SU-DHL-6 (cell line): ENCODE measurements around the gene LDB2.

Experiments
- EZH2phosphoT487 ChIP-seq: fragments of 200-600 bp; sonication (generic), shearing (Covaris generic); conservative IDR thresholded peaks from 2 replicates; pipeline ENCODE4 v1.6.1; 2018; ENCODE audit warnings: mild to moderate bottlenecking, antibody characterized with exemption, low read length, moderate library complexity, mixed read lengths
- TF ChIP-seq, protein P1 (sequence below): fragments of 200-600 bp; sonication (generic); IDR thresholded peaks from one replicate; pipeline ENCODE4 v1.5.1; 2017; ENCODE audit warnings: antibody characterized with exemption, mild to moderate bottlenecking, low read length, moderate library complexity; ENCODE audit not compliant: insufficient read depth, poor library complexity, severe bottlenecking

DNA sequence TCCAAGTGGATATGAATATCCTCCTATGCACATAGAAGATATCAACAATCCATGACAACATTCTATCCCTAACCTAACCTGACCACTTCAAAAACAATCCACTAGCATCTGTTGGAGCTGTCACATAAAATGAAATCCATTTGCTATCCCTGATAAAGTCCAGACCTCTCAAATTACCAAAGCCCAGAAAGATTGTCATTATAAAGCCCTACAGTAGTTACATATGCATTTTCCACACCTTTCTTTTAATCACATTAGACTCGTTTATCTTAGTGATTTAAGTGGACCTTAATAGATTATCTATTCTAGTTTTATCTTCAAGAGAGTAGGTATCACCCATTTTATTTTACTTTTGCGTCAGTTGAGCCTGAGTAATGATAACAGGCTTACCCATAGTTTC, 30.6 kb downstream of the LDB2 start:
- TF ChIP-seq, protein P1, sequence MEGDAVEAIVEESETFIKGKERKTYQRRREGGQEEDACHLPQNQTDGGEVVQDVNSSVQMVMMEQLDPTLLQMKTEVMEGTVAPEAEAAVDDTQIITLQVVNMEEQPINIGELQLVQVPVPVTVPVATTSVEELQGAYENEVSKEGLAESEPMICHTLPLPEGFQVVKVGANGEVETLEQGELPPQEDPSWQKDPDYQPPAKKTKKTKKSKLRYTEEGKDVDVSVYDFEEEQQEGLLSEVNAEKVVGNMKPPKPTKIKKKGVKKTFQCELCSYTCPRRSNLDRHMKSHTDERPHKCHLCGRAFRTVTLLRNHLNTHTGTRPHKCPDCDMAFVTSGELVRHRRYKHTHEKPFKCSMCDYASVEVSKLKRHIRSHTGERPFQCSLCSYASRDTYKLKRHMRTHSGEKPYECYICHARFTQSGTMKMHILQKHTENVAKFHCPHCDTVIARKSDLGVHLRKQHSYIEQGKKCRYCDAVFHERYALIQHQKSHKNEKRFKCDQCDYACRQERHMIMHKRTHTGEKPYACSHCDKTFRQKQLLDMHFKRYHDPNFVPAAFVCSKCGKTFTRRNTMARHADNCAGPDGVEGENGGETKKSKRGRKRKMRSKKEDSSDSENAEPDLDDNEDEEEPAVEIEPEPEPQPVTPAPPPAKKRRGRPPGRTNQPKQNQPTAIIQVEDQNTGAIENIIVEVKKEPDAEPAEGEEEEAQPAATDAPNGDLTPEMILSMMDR: no peak
- no peak for TF ChIP-seq EZH2phosphoT487
